GM12875 (cell line): ENCODE data around the gene TMEM129.

Source experiments
- H3K4me3 ChIP-seq: one replicate; pipeline ENCODE4 v1.5.1; 2011; ENCODE audit warnings: low read depth, low read length, control low read depth
- TF ChIP-seq, protein P1 (sequence below): IDR thresholded peaks from 2 replicates; pipeline ENCODE4 v1.5.1; 2011; ENCODE audit warnings: low read depth, mild to moderate bottlenecking, control low read depth, inconsistent platforms, low read length, moderate library complexity, borderline replicate concordance; ENCODE audit not compliant: insufficient read depth

Gene TMEM129

GRCh38 chr4:1743975-1744374 lies 22.9 kb upstream of the TMEM129 start:
- TF ChIP-seq, protein P1, sequence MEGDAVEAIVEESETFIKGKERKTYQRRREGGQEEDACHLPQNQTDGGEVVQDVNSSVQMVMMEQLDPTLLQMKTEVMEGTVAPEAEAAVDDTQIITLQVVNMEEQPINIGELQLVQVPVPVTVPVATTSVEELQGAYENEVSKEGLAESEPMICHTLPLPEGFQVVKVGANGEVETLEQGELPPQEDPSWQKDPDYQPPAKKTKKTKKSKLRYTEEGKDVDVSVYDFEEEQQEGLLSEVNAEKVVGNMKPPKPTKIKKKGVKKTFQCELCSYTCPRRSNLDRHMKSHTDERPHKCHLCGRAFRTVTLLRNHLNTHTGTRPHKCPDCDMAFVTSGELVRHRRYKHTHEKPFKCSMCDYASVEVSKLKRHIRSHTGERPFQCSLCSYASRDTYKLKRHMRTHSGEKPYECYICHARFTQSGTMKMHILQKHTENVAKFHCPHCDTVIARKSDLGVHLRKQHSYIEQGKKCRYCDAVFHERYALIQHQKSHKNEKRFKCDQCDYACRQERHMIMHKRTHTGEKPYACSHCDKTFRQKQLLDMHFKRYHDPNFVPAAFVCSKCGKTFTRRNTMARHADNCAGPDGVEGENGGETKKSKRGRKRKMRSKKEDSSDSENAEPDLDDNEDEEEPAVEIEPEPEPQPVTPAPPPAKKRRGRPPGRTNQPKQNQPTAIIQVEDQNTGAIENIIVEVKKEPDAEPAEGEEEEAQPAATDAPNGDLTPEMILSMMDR = no peak

DNA sequence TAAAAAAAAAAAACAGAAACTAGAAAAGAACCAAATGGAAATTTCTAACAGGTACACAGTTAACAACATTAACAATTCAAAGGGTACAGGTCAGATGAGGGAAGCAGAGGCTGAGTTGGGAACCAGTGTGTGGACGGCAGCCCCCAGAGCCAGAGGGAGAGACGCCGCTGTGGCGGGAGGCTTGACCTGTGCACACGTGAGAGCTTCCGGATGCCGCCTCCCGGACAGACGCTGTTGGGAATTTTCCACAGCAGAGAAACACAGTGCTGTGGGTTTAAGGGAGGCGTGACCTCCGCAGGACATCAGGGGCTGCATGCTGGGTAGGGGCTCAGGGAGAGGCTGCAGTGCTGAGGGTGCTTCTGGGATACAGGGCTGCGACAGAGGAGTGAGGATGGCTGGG lies 22.4 kb upstream of the TMEM129 start:
- TF ChIP-seq, protein P1 = no peak
- no peak overlapping the region for H3K4me3 ChIP-seq

More at GRCh38 chr4:1743975-1744374, 22.9 kb upstream of the TMEM129 start:
- H3K4me3 ChIP-seq = no peak overlapping the region

DNA sequence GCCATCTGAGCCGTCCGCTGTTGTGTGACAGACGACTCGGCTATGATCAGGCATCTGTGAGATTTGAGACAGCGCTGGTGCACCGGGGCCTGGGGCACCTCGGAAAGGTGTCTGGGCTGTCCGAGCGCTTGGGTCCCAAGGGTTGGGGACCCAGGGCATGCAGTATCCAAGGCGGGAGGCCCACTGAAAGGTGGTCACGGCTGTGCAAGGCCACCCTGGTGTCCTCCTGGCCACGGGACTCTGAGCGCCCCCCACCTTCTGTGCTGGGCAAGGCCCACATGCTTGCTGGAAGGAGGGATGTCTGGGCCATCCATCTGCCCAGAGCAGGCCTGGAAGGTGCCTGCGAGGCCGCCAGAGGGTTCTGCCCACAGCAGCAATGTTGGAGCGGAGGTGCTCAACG lies 20.1 kb upstream of the TMEM129 start:
- TF ChIP-seq, protein P1 = no peak

DNA sequence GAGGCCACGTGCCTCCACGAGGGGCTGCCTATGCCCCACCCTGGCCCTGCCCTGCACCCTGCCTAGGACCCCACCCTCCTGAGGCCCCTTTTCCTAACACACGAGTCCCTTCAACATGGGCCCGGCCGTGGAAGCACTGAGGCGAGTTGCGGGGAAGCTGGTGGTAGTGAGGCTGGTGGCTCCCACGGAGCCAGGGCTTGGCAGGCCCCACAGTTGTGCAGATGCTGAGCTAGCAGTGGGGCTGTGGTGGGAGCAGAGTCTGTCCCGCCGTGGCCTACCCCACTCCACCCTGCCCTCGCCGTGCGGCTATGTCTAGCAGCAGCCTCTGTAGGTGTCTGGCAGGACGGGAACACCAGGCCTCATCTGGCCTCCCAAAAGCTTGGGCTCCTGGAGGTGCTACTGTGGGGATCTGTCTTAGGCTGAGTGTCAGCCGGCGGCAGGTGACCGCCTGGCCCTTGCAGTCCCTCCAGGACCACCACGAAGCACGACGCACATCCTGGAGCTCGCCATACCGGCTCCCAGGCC lies 19.0 kb upstream of the TMEM129 start:
- TF ChIP-seq, protein P1 = no peak
- H3K4me3 ChIP-seq = no peak overlapping the region

More for the DNA sequence above, 20.1 kb upstream of the TMEM129 start:
- no peak overlapping the region for H3K4me3 ChIP-seq

- TF ChIP-seq, protein P1 = no peak
- no peak overlapping the region for H3K4me3 ChIP-seq
These were observed 18.2 kb upstream of the TMEM129 start for GRCh38 chr4:1739358-1739757.

GRCh38 chr4:1738410-1738809 lies 17.3 kb upstream of the TMEM129 start:
- no peak overlapping the region for H3K4me3 ChIP-seq
- TF ChIP-seq, protein P1 = no peak

- TF ChIP-seq, protein P1 = no peak
- H3K4me3 ChIP-seq = no peak overlapping the region
These were observed 16.5 kb upstream of the TMEM129 start for GRCh38 chr4:1737666-1738065.
